GM21360 (cell line): ENCODE results near the gene CTXND1.
"Not testable (repeated sequence)": the region's sequence is repeated elsewhere in the genome, so short reads cannot be mapped to it uniquely, and the experiment has no call there.

ENCODE experiments used
- ATAC-seq: cut with Tn5 transposase; IDR thresholded peaks from one replicate; pipeline ENCODE4 v1.9.1; 2021; ENCODE audit warnings: mild to moderate bottlenecking, moderate library complexity; ENCODE audit not compliant: unreplicated experiment

CTXND1 gene

GRCh38 chr15:80161468-80162016 is 90.5 kb downstream of the CTXND1 start:
- ATAC-seq: no peak

DNA sequence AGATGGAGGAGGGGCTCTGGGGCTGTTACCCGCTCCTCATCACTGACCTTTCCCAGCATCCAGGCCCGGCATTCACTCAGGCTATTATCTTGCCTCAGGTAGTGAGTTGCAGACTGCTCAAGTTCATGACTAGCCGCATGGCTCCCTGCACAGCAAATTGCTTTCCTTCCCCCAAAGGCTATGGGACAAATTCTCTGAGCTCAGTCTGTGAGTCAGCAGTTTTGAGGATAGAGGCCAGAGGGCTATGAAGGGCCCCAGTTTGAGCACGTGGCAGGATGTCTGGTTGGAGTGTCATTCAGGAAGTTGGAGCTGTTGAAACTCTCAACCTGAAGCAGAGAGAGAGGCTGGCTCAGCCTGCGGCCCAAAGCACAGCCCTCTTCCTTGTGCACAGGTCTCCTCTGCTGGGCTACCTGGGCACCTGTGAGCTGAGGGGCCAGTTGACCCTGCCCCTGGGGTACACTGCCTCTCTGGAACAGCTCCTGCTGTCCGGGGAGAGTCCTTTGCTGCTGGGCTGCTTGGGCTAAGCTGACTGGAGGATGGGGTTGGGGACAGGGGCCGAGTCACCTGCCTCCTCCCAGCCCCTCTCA is 91.3 kb downstream of the CTXND1 start:
- no peak for ATAC-seq

GRCh38 chr15:80159811-80160569 is 92.0 kb downstream of the CTXND1 start:
- ATAC-seq: no peak

DNA sequence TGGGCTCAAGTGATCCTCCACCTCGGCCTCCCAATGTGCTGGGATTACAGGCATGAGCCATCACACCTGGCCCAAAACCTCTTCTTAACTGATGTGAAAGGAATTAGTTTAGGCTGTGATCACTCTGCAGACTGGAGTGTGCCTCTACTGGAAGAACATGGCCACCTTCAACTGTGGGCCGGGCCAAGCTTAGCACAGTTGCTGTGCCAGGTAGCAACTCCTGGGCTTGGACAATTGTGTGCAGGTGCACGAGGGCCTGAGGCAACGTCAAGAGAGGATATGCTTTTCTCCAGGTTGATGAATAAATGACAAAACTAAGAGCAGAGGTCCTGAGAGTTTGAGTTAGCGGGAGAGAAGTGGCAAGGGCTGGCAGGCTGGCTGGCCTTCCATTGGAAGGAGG is 92.7 kb downstream of the CTXND1 start:
- no peak for ATAC-seq

DNA sequence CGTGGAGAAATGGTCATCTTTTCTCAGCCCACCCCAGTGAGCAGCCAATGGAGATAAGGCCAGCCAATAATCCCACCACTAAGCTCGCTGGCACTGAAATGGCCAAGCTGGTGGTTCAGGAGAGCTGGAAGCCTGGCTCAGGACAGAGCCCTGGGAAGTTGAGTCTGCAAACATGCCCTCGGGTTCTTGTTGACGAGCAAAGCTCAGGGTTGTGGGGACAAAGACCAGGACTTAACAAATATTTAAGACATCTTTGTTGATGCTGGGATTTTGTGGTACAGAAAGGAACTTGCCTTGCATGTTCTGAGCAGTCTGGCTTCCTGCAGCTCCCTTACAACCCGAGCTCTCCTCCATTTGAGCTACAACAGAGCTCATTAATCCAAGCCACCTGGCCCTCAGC is 94.8 kb downstream of the CTXND1 start:
- no peak for ATAC-seq

DNA sequence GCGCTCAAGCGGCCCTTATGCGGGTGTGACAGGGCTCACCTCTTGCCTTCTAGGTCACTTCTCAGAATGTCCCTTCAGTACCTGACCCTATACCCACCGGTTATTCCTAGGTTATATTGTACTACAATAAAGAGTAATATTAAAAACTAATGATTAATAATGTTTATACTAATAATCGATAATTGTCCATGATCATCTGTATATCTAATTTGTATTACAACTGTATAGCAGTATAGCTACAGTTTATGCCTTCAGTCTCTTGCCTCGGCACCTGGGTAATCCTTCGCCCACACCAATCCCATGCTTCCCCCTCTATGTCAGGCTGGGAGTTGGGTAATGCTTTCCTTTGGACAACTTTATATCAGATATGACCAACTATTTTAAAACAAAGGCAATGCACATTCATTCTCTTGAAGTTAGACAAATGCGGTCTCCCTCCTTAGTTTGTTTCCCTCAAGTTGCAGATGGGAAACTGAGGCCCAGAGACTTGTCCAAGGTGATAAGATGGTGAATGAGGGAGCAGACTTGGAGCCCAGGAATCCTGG is 95.8 kb downstream of the CTXND1 start:
- ATAC-seq: no peak

GRCh38 chr15:80155378-80156175 is 96.4 kb downstream of the CTXND1 start:
- not testable (repeated sequence) for ATAC-seq

- no peak for ATAC-seq
Measured at GRCh38 chr15:80155001-80155377, 97.0 kb downstream of the CTXND1 start.

DNA sequence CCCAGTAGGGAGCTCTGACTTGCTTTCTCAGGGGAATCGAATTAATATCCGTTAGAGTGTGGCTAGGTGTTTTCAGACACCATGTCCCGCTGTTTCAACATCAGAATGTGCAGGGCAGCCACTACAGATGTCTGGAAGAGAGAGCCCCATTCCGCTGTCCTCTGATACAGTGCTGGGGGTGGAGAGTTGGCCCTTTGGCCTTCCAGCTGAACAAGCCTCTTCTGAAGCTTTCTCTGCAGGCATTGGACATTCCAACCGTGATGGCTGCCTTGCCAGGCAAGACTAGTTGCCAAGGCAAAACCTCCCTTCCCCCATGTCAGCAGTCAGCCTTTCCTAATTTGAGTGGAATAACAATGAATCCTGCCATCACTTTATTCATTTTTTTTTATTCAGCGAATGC is 97.7 kb downstream of the CTXND1 start:
- no peak for ATAC-seq

DNA sequence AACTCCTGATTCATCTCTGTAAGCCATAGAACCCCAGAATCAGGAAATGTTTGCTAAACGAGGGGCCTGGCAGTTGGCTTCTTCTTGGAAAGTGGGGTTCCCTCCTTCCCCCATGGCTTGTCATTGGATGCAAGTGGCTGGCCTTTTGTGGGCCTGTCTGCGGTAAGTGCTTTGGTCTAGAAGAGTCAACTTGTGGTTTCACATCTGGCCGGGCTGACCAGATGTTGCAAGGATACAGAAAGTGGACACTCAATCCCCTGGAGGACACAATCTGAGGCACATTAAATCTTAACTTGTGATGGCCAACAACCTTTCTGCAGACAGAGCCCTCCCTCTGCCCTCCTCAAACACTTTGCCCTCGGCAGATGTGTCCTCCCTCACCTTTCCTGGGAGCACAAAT is 98.1 kb downstream of the CTXND1 start:
- no peak for ATAC-seq

GRCh38 chr15:80152896-80153876 is 98.8 kb downstream of the CTXND1 start, which contains the start of gene FAH:
FAH (plus strand) TSS chr15:80152999; CDS start chr15:80153055, 56 bp downstream.
- peak; percentile 55 for ATAC-seq

GRCh38 chr15:80152180-80152895 is 99.7 kb downstream of the CTXND1 start:
- peak; percentile 47 for ATAC-seq

- ATAC-seq: no peak
Measured at GRCh38 chr15:80151576-80151975, 100.4 kb downstream of the CTXND1 start.

DNA sequence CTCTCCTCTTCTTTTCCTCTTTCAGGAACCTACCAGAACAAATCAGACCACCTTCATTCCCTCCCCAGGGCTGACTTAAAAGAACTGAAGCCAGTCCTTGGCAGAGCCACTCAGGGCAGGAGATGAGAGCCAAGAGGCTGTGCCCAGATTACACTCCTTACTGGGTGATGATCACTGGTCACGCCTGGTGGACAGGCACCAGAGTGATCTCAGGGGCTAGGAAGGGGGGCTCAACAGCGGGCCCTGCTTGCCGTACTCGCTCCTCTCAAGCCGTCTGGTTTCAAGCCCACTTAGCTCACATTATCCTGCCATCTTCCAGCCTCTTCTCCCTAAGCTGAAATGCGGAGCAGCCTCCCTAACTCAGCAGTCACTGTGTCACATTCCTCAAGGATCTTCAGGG is 100.9 kb downstream of the CTXND1 start:
- no peak for ATAC-seq
